Loucy (cell line): ENCODE measurements around the gene DBH.

Source experiments
- EZH2phosphoT487 ChIP-seq: fragments of 200-600 bp; IDR thresholded peaks from 2 replicates; pipeline ENCODE4 v1.6.1; 2018; ENCODE audit warnings: antibody characterized with exemption, mild to moderate bottlenecking, moderate library complexity, borderline replicate concordance
- TF ChIP-seq, protein P1 (sequence below): fragments of 200-600 bp; sonication (generic); conservative IDR thresholded peaks from 2 replicates; pipeline ENCODE4 v1.5.1; 2014; ENCODE audit warnings: mild to moderate bottlenecking, antibody characterized with exemption, low read length

DNA sequence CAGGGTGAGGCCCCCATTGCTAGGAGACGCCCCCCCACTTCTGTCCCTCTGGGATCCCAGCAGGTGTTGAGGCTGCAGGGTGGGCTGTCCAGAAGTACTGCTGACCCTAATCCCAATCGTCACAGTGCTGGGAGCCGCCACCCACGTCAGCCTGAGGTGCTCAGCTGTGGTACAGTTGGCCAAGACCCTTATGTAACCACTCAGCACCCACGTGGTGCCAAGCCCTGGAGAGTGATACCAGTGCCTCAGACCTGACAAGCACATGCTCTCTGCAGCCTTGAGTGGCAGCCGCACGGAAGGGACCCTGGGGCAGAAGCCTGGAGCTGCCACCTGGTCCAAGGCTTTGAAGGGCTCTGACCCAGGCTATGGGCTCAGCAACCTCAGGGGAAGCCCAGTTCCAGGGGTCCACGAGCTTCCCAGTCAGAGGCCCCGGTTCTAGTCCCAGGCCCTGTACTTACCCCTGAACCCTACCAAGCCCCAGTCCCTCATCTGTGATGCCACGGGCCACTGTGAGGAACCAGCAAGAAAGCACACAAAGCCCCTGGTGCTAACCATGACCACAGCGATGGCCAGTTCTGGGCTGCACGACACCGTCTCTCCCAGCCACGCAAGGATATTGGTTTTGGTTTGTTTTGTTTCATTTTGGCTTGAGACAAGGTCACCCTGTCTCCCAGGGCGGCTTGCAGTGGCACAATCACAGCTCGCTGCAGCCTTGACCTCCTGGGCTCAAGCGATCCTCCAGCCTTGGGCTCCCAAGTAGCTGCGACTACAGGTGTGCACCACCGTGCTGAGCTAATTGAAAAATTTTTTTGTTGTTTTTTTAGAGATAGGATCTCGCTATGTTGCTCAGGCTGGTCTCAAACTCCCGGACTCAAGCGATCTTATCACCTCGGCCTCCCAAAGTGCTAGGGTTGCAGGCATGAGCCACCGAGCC, 50.7 kb downstream of the DBH start:
- TF ChIP-seq, protein P1, sequence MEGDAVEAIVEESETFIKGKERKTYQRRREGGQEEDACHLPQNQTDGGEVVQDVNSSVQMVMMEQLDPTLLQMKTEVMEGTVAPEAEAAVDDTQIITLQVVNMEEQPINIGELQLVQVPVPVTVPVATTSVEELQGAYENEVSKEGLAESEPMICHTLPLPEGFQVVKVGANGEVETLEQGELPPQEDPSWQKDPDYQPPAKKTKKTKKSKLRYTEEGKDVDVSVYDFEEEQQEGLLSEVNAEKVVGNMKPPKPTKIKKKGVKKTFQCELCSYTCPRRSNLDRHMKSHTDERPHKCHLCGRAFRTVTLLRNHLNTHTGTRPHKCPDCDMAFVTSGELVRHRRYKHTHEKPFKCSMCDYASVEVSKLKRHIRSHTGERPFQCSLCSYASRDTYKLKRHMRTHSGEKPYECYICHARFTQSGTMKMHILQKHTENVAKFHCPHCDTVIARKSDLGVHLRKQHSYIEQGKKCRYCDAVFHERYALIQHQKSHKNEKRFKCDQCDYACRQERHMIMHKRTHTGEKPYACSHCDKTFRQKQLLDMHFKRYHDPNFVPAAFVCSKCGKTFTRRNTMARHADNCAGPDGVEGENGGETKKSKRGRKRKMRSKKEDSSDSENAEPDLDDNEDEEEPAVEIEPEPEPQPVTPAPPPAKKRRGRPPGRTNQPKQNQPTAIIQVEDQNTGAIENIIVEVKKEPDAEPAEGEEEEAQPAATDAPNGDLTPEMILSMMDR, result no peak
- TF ChIP-seq EZH2phosphoT487, result no peak
